PC-3 (cell line): Measurements from ENCODE around the gene KCNK5. TPM values are rescaled to one million over a fixed set of nuclear protein-coding genes. Genes with fewer than 3 reads are reported as not detected.

ENCODE experiments used
- ATAC-seq: fragments of 200-7000 bp; cut with Tn5 transposase; 2 replicates; pipeline ENCODE4 v1.9.1; 2020; ENCODE audit warnings: mild to moderate bottlenecking, moderate library complexity
- BruUV-seq: library from RNA; stranded (reverse); fragments of 400-500 nt; replicated peaks from 2 replicates; lab custom pipeline; 2021; lab: Mats Ljungman, UMichigan
- CTCF ChIA-PET: fragments of 300-600 bp; sonication (Branson Sonifier 250); formaldehyde crosslinking; loops from one replicate; lab custom pipeline; 2022; ENCODE audit warnings: antibody characterized with exemption; lab: Charles Lee
- POLR2A ChIA-PET: fragments of 300-600 bp; sonication (Branson Sonifier 250); formaldehyde crosslinking; loops from one replicate; lab custom pipeline; 2022; ENCODE audit warnings: antibody characterized with exemption; ENCODE audit not compliant: unreplicated experiment; lab: Charles Lee
- DNase-seq: peaks from one replicate; pipeline ENCODE4 v3.0.0-alpha.2; 2015
- H2AFZ ChIP-seq: fragments of 300-600 bp; sonication (generic); 2 replicates; pipeline ENCODE4 v1.6.0; 2016; ENCODE audit warnings: antibody characterized with exemption, low read length
- H3F3A ChIP-seq: fragments of 300-600 bp; sonication (generic); one replicate; pipeline ENCODE4 v1.6.0; 2017; ENCODE audit warnings: antibody characterized with exemption, low read length, control low read depth, mild to moderate bottlenecking; ENCODE audit not compliant: unreplicated experiment
- H3K27ac ChIP-seq: fragments of 300-600 bp; sonication (generic); 2 replicates; pipeline ENCODE4 v1.5.1; 2016; ENCODE audit warnings: mild to moderate bottlenecking, low read length
- H3K27me3 ChIP-seq: fragments of 300-600 bp; sonication (generic); 2 replicates; pipeline ENCODE4 v1.6.1; 2016; ENCODE audit warnings: low read length, mixed read lengths
- H3K36me3 ChIP-seq: fragments of 300-600 bp; sonication (generic); 2 replicates; pipeline ENCODE4 v1.6.1; 2016; ENCODE audit warnings: low read depth, mixed run types, low read length, mixed read lengths
- H3K4me1 ChIP-seq: fragments of 300-600 bp; sonication (generic); 2 replicates; pipeline ENCODE4 v1.5.1; 2016; ENCODE audit warnings: low read length; ENCODE audit not compliant: insufficient read depth
- H3K4me2 ChIP-seq: fragments of 300-600 bp; sonication (generic); 2 replicates; pipeline ENCODE4 v1.6.0; 2016; ENCODE audit warnings: low read length
- H3K4me3 ChIP-seq: fragments of 300-600 bp; sonication (generic); 2 replicates; pipeline ENCODE4 v1.5.1; 2016; ENCODE audit warnings: mild to moderate bottlenecking, low read length, mixed read lengths
- H3K79me2 ChIP-seq: fragments of 300-600 bp; sonication (generic); 2 replicates; pipeline ENCODE4 v1.6.1; 2017; ENCODE audit warnings: low read length, mixed read lengths
- H3K9ac ChIP-seq: fragments of 300-600 bp; sonication (generic); 2 replicates; pipeline ENCODE4 v1.6.0; 2016; ENCODE audit warnings: mild to moderate bottlenecking, low read length
- H3K9me2 ChIP-seq: fragments of 300-600 bp; sonication (generic); replicated peaks from 2 replicates; pipeline ENCODE4 v1.6.1; 2016; ENCODE audit warnings: mixed run types, low read length, mixed read lengths
- H3K9me3 ChIP-seq: fragments of 300-600 bp; sonication (generic); 2 replicates; pipeline ENCODE4 v1.6.1; 2016; ENCODE audit warnings: low read length, mixed read lengths
- H4K20me1 ChIP-seq: fragments of 300-600 bp; sonication (generic); 2 replicates; pipeline ENCODE4 v1.6.1; 2016; ENCODE audit warnings: low read length, mixed read lengths
- CTCF ChIP-seq: fragments of 300-600 bp; sonication (generic); conservative IDR thresholded peaks from 2 replicates; pipeline ENCODE4 v1.5.1; 2017; ENCODE audit warnings: antibody characterized with exemption, low read depth, mild to moderate bottlenecking, low read length
- EZH2 ChIP-seq: fragments of 300-600 bp; sonication (generic); IDR thresholded peaks from one replicate; pipeline ENCODE4 v1.6.1; 2017; ENCODE audit warnings: antibody characterized with exemption, mild to moderate bottlenecking, low read length; ENCODE audit not compliant: unreplicated experiment
- EZH2phosphoT487 ChIP-seq: fragments of 300-600 bp; sonication (generic); IDR thresholded peaks from 2 replicates; pipeline ENCODE4 v1.6.1; 2018; ENCODE audit warnings: mild to moderate bottlenecking, antibody characterized with exemption, low read length, borderline replicate concordance
- intact Hi-C: fragments of 100-400 bp; cut with micrococcal nuclease; formaldehyde crosslinking; loops from 2 replicates; pipeline ENCODE4 v1.9.0; 2023
- total RNA-seq: library from RNA; depleted of rRNA; stranded (reverse); fragments of >200 nt; gene quantifications from 2 replicates; pipeline ENCODE4 v1.2.3, GENCODE V29; 2014

Gene KCNK5
- total RNA-seq, 1 experiment from 2014 or later: 3.5 TPM

- Histone ChIP-seq H3F3A (no peaks in the 10 kb centered on the region), H3K9ac (no peak overlapping the region), H3K36me3 (no peaks in the 10 kb centered on the region), H3K9me2 (no peaks in the 10 kb centered on the region), H3K9me3 (no peaks in the 10 kb centered on the region), H3K27me3 (no peaks in the 10 kb centered on the region), H3K4me1 (peaks cover 4% of the 10 kb centered on the region; the same call in 1 of the 2 replicates), H2AFZ (no peak overlapping the region), H3K79me2 (no peaks in the 10 kb centered on the region), H3K4me3 (no peak overlapping the region), H3K27ac (no peak overlapping the region), H3K4me2 (0 out of 2 replicates have a peak overlapping the region, but pooled peaks have one; percentile 26), H4K20me1 (no peaks in the 10 kb centered on the region)
- CTCF ChIA-PET: no interaction called here
- DNase-seq (peak; percentile 46), ATAC-seq (no peak)
- no TSS peak for BruUV-seq
- intact Hi-C loops: no loop called here
- POLR2A ChIA-PET: no interaction called here
- TF ChIP-seq CTCF (no peak), EZH2 (no peak), EZH2phosphoT487 (no peak)
These were observed 40.7 kb upstream of the KCNK5 start for GRCh38 chr6:39269961-39270360.

- Histone ChIP-seq H4K20me1 (no peaks in the 10 kb centered on the region), H3K9me2 (no peaks in the 10 kb centered on the region), H3K4me2 (no peak overlapping the region), H3K9ac (no peak overlapping the region), H2AFZ (no peak overlapping the region), H3K4me1 (peaks cover 6% of the 10 kb centered on the region; the same call in 1 of the 2 replicates), H3K27ac (no peak overlapping the region), H3K9me3 (no peaks in the 10 kb centered on the region), H3F3A (no peaks in the 10 kb centered on the region), H3K27me3 (no peaks in the 10 kb centered on the region), H3K36me3 (no peaks in the 10 kb centered on the region), H3K79me2 (no peaks in the 10 kb centered on the region), H3K4me3 (no peak overlapping the region)
- POLR2A ChIA-PET: no interaction called here
- DNase-seq (no peak), ATAC-seq (no peak)
- TF ChIP-seq EZH2: no peak
- no peak for TF ChIP-seq EZH2phosphoT487
- TF ChIP-seq CTCF: no peak
- no TSS peak for BruUV-seq
- intact Hi-C loops: no loop called here
- CTCF ChIA-PET: no interaction called here
These were observed 39.4 kb upstream of the KCNK5 start for GRCh38 chr6:39268721-39269120.

GRCh38 chr6:39268171-39268570 lies 38.9 kb upstream of the KCNK5 start:
- Histone ChIP-seq H2AFZ (no peak overlapping the region), H3F3A (no peaks in the 10 kb centered on the region), H3K9ac (no peak overlapping the region), H3K9me3 (no peaks in the 10 kb centered on the region), H3K4me1 (peaks cover 8% of the 10 kb centered on the region; the same call in 1 of the 2 replicates), H3K4me3 (no peak overlapping the region), H3K79me2 (no peaks in the 10 kb centered on the region), H3K9me2 (no peaks in the 10 kb centered on the region), H3K36me3 (no peaks in the 10 kb centered on the region), H3K27me3 (peaks cover 4% of the 10 kb centered on the region; the same call in 1 of the 2 replicates), H3K4me2 (no peak overlapping the region), H3K27ac (no peak overlapping the region), H4K20me1 (no peaks in the 10 kb centered on the region)
- ATAC-seq: no peak
- intact Hi-C loops: no loop called here
- TF ChIP-seq EZH2phosphoT487: no peak
- no peak for TF ChIP-seq EZH2
- no peak for TF ChIP-seq CTCF
- ChIA-PET POLR2A (no interaction called here), CTCF (no interaction called here)
- BruUV-seq: no TSS peak
- no peak for DNase-seq
